Vagina (tissue), 2 donors: ENCODE measurements around the gene ACLY. TPM values are rescaled to one million over a fixed set of nuclear protein-coding genes. Genes with fewer than 3 reads are reported as not detected.

Experiments
- DNase-seq, 2 donors: peaks; one replicate each; pipeline ENCODE4 v3.0.0-alpha.2; 2017; ENCODE audit errors: extremely low spot score in 2 of 2
- H3K27ac ChIP-seq: fragments of 200-600 bp; sonication (generic); one replicate; pipeline ENCODE4 v1.5.1; 2019
- H3K27me3 ChIP-seq: fragments of 200-600 bp; sonication (generic); one replicate; pipeline ENCODE4 v1.5.1; 2019
- H3K36me3 ChIP-seq, 2 donors: fragments of 200-600 bp; sonication (generic); one replicate each; pipeline ENCODE4 v1.5.1; 2017 to 2019
- H3K4me1 ChIP-seq: fragments of 200-600 bp; sonication (generic); one replicate; pipeline ENCODE4 v1.5.1; 2019
- H3K4me3 ChIP-seq, 2 donors: fragments of 200-600 bp; sonication (generic); 1 replicate in 1 of 2; 2 replicates in 1 of 2; pipeline ENCODE4 v1.5.1; 2016 to 2019
- H3K9me3 ChIP-seq: fragments of 200-600 bp; sonication (generic); one replicate; pipeline ENCODE4 v1.5.1; 2019
- POLR2A ChIP-seq, 2 donors: fragments of 450-650 bp; IDR thresholded peaks; one replicate each; pipeline ENCODE4 v1.6.1; 2017; ENCODE audit warnings: antibody characterized with exemption in 2 of 2, mild to moderate bottlenecking in 2 of 2, moderate library complexity in 2 of 2
- POLR2AphosphoS5 ChIP-seq, 2 donors: sonication (generic); formaldehyde crosslinking; IDR thresholded peaks; one replicate each; pipeline ENCODE4 v1.9.0; 2017; ENCODE audit warnings: antibody characterized with exemption in 2 of 2, mild to moderate bottlenecking in 2 of 2, low read depth in 1 of 2; ENCODE audit not compliant: insufficient read depth in 1 of 2
- intact Hi-C: fragments of 100-400 bp; cut with DNase I; formaldehyde crosslinking; loops from one replicate; pipeline ENCODE4 v1.15.1; 2023
- total RNA-seq: library from RNA; depleted of rRNA; stranded (reverse); fragments of >200 nt; gene quantifications from one replicate; pipeline ENCODE4 v1.2.3, GENCODE V29; 2016
- TF ChIP-seq, protein P1 (sequence below), 3 experiments: fragments of 450-650 bp in 2 of 3; fragments of 200-600 bp in 1 of 3; sonication (generic) in 1 of 3; IDR thresholded peaks; one replicate each; pipeline ENCODE4 v1.5.1; 2017 to 2019; ENCODE audit warnings: antibody characterized with exemption in 3 of 3, mild to moderate bottlenecking in 2 of 3, moderate library complexity in 2 of 3

Gene ACLY
- total RNA-seq, 1 donor from 2014 or later = 74.9 TPM

DNA sequence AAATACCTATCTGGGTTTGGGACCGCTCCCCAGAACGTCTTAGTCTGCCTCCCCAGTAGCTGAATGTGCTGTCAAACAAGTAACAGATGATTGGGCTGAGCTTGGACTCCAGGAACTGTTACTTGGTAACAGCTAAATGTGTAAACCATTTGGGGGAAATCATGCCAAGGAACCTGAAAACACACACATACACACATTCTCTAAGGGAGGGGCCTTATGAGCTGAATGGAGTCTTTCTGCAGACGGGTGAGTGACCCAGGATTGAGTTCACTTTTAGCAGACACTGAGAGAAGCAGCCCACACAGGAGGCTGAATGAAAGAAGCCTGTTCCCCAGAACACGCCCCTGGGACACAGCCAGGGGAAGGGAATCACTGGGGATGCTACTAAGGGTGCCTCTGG lies 1.6 kb downstream of the ACLY start:
- peak overlapping the region; percentile 89 for H3K27ac ChIP-seq
- intact Hi-C loops = no loop called here
- peaks cover 36% of the 10 kb centered on the region for H3K4me1 ChIP-seq
- no peaks in the 10 kb centered on the region for H3K9me3 ChIP-seq
- H3K4me3 ChIP-seq = peak overlapping the region in 1 of 2 donors; percentile 85
- no peaks in the 10 kb centered on the region for H3K27me3 ChIP-seq
- TF ChIP-seq POLR2AphosphoS5 (IDR thresholded peaks at IDR 0.05; ENCODE audit: insufficient read depth in 1 of 2, low read depth in 1 of 2) (no peak), POLR2A (IDR thresholded peaks at IDR 0.05) (no peak)
- TF ChIP-seq, protein P1, sequence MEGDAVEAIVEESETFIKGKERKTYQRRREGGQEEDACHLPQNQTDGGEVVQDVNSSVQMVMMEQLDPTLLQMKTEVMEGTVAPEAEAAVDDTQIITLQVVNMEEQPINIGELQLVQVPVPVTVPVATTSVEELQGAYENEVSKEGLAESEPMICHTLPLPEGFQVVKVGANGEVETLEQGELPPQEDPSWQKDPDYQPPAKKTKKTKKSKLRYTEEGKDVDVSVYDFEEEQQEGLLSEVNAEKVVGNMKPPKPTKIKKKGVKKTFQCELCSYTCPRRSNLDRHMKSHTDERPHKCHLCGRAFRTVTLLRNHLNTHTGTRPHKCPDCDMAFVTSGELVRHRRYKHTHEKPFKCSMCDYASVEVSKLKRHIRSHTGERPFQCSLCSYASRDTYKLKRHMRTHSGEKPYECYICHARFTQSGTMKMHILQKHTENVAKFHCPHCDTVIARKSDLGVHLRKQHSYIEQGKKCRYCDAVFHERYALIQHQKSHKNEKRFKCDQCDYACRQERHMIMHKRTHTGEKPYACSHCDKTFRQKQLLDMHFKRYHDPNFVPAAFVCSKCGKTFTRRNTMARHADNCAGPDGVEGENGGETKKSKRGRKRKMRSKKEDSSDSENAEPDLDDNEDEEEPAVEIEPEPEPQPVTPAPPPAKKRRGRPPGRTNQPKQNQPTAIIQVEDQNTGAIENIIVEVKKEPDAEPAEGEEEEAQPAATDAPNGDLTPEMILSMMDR (IDR thresholded peaks at IDR 0.05) = no peak
- H3K36me3 ChIP-seq = peaks cover 0 to 3% of the 10 kb centered on the region in 2 donors
- no peak for DNase-seq

DNA sequence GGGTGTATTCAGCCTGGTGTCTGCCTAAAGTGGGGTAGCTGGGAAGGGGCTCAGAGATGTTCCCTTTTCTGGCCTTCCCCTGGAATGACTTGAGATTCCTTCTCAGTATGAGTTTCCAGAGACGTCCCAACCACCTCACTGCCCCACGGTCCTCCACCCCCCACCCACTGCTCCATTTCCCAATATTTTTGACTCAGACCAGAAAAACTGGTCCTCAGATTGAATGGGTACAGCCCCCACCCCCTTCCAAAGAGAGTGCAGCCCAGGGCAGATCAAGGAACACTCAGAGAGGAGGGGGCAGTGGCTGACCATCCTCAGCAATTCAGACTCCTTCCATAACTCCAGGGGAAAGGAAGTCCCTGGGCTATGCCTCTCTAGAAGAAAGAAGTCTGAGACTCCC lies 3.2 kb downstream of the ACLY start:
- no peak overlapping the region for H3K27ac ChIP-seq
- intact Hi-C loops = no loop called here
- no peaks in the 10 kb centered on the region for H3K9me3 ChIP-seq
- no peak for TF ChIP-seq POLR2A (IDR thresholded peaks at IDR 0.05)
- no peak for TF ChIP-seq POLR2AphosphoS5 (IDR thresholded peaks at IDR 0.05; ENCODE audit: insufficient read depth in 1 of 2, low read depth in 1 of 2)
- TF ChIP-seq, protein P1 (IDR thresholded peaks at IDR 0.05) = no peak
- peaks cover 36% of the 10 kb centered on the region for H3K4me1 ChIP-seq
- DNase-seq = no peak
- H3K27me3 ChIP-seq = no peaks in the 10 kb centered on the region
- peaks cover 0 to 20% of the 10 kb centered on the region in 2 donors for H3K36me3 ChIP-seq
- H3K4me3 ChIP-seq = no peak overlapping the region

DNA sequence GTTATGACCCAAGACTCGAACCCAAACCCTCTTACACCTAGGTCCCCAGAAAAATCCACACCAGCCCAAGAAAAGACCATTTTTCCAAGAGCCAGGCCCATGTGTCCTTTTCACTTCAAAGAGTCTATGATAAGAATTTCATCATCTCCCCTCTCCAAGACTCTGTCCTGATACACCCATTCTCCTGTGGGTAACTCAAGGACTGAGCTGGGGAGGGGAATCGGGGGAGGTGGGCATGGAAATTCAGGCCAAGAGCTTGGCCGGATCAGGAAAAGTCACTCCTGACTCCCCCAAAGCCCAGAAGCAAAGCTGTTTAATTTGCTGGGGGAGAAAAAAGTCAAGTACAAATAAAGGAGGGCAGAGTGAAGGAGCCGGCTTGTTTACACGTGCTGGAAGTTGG lies 3.7 kb downstream of the ACLY start:
- H3K9me3 ChIP-seq = no peaks in the 10 kb centered on the region
- peaks cover 0 to 25% of the 10 kb centered on the region in 2 donors for H3K36me3 ChIP-seq
- no peak for DNase-seq
- H3K4me1 ChIP-seq = peaks cover 35% of the 10 kb centered on the region
- H3K27ac ChIP-seq = no peak overlapping the region
- H3K27me3 ChIP-seq = no peaks in the 10 kb centered on the region
- intact Hi-C loops = no loop called here
- no peak overlapping the region for H3K4me3 ChIP-seq
- TF ChIP-seq, protein P1 (IDR thresholded peaks at IDR 0.05) = no peak
- no peak for TF ChIP-seq POLR2A (IDR thresholded peaks at IDR 0.05)

DNA sequence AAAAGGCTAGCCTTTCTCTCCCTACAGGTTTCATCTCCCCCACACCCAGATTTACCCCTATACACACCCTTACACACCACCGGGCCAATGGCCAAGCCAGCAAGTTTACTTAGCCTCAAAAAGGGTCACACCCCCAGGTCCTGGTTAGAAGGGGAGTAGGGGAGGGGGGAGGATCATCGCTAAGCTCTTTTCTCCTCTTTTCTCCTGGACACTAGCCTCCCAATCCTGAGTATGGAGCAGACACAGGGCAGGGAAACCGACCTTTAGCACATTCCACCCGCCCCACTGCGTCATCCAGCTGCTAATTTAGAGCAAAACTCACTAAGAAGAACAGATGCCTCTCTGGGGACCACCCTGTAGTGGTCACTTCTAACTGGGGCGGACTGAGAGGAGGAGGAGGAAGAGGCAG lies 4.4 kb downstream of the ACLY start:
- intact Hi-C loops = no loop called here
- peaks cover 0 to 32% of the 10 kb centered on the region in 2 donors for H3K36me3 ChIP-seq
- TF ChIP-seq POLR2AphosphoS5 (IDR thresholded peaks at IDR 0.05; ENCODE audit: insufficient read depth in 1 of 2, low read depth in 1 of 2) = no peak
- TF ChIP-seq, protein P1 (IDR thresholded peaks at IDR 0.05) = no peak
- TF ChIP-seq POLR2A (IDR thresholded peaks at IDR 0.05) = no peak

DNA sequence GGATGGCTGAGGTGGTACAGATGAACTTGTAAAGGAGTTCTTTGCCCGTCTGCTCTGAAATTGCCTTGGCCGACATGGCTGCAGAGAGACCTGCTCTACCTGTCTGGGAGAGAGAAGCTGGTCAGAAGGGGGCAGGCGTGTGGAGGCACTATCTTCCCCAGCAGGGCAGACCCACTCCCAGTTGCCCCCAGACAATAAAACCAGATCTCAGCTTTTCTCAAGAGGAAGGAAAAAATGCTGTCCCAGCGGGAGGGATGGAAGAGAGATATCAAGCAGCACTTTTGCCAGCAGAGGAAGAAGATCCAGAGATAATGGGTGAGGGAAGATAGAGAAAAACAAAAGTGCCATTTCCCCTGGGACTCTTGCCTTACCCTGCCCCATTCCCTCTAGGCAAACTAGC lies 5.0 kb downstream of the ACLY start:
- H3K9me3 ChIP-seq = no peaks in the 10 kb centered on the region
- no peak overlapping the region for H3K27ac ChIP-seq
- peaks cover 0 to 37% of the 10 kb centered on the region in 2 donors for H3K36me3 ChIP-seq
- intact Hi-C loops = no loop called here
- H3K4me1 ChIP-seq = peaks cover 27% of the 10 kb centered on the region
- no peak overlapping the region for H3K4me3 ChIP-seq
- no peak for DNase-seq
- H3K27me3 ChIP-seq = no peaks in the 10 kb centered on the region
- TF ChIP-seq POLR2A (IDR thresholded peaks at IDR 0.05) (no peak), POLR2AphosphoS5 (IDR thresholded peaks at IDR 0.05; ENCODE audit: insufficient read depth in 1 of 2, low read depth in 1 of 2) (no peak)
- TF ChIP-seq, protein P1 (IDR thresholded peaks at IDR 0.05) = no peak

More for the DNA sequence above, 4.4 kb downstream of the ACLY start:
- Histone ChIP-seq H3K4me1 (peaks cover 29% of the 10 kb centered on the region), H3K4me3 (no peak overlapping the region), H3K9me3 (no peaks in the 10 kb centered on the region), H3K27ac (no peak overlapping the region), H3K27me3 (no peaks in the 10 kb centered on the region)
- DNase-seq = no peak
